HG03575 (cell line): ENCODE results near the gene ATP2C1.
A peak's percentile ranks its signal among the peaks of the same experiment; 100 is the strongest.

Source experiments
- ATAC-seq: cut with Tn5 transposase; IDR thresholded peaks from one replicate; pipeline ENCODE4 v1.9.1; 2021; ENCODE audit not compliant: unreplicated experiment, insufficient number of reproducible peaks, low FRiP score; ENCODE audit errors: extremely low read depth

Gene ATP2C1

DNA sequence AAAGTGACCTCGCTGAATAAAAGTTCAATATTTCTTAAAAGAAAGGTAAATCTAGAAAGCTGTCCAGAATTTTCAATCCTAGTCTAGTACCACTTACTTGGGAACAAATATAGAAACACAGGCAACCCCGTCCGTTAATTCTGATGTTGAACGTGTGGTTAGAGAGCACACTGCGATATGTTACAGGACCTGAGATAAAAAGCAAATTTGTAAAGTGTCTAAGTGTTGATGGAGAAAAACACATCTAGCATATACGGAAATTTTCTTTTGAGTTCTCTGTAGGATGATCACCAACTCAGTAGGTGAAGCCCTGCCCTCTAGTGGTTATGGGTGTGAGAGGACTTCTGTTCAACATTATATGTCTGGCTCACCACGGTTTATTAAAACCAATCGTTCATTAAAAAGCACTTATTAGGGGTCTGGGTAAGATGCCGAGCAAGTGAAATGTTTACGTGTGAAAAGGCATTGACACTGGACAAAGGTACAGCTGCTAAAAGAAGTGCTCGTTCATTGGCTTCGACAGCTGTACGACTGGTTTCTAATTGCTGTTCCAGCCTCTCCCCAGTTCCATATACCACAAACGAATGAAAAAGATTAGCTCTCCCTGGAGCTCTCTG, 1.0 kb upstream of the ATP2C1 start:
- peak; percentile 36 for ATAC-seq

DNA sequence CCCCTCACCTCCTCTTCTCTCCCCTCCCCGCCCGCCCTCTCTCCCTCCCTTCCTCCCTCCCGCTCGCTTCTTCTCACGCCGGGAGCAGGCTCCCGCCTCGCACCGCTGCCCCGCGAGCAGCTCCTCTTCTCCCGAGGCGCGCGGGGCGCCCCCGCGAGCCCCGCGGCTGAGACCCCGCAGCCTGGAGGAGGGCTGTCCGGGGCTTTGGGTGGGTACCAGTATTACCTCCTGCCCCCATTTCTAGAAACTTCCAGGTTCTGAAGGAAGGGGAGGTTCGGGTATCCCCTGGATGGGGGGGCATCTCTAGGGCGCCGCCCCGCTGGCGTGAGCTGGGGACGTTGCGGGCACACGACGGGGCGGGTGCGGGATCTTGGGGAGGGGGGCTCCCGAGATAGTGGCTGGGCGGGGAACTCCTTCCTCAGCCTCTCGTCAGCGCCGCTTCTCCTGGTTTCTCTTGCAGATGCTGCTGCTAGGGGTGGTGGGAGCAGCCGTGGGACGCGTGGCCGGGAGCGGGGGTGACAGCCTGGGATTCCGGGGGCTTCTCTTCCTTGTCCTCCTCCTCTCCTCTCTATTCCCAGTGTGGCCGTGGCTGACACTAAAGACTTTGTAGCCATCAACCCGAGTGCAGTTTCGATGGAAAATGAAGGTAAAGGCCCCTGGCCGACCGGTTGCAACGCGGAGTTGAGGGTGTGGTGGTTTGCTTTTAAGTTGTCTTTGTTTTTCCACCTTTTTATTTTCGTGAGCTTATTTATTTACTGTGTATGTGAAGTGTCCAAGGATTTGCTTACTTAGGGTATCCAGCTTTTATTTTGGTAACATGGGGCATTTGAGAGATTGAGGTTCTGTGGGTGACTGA, 474 bp downstream of the ATP2C1 start:
- ATAC-seq = no peak

DNA sequence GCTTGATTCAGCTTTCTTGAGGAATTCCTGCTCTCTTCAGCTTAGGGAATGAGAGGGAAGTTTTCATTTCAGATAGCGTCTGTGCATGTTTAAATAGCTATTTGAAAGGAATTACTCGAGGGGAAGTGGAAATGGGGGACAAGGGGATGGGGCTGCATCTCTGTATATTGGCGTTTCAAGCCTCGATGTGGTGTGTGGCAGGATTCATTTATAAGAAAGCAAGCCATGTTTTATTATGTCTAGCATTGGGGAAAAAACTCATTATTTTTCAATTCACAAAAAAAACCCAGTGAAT, 1.0 kb downstream of the ATP2C1 start:
- ATAC-seq = no peak

- ATAC-seq = no peak
Measured at GRCh38 chr3:130895690-130896488, 2.0 kb downstream of the ATP2C1 start.

DNA sequence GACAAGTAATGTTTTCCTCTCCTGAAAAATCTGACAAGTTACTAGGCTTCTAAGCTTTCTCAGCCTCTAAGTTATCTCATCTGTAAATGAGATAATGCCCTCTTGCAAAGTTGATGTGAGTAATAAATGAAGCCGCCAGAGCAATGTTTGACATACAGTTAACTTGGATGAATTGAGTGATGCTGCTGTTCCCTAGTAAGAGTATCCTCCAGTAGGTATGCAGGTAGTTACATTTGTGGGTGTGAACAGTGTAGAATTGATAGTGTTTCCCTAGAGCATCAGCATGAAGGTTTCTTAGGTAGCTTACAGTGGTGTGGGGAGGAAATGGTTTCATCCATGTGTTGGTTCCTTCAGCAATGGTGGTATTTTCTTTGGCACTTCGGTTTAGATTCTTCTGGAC, 3.4 kb downstream of the ATP2C1 start:
- ATAC-seq = no peak

GRCh38 chr3:130900959-130901358, 7.1 kb downstream of the ATP2C1 start:
- ATAC-seq = no peak

DNA sequence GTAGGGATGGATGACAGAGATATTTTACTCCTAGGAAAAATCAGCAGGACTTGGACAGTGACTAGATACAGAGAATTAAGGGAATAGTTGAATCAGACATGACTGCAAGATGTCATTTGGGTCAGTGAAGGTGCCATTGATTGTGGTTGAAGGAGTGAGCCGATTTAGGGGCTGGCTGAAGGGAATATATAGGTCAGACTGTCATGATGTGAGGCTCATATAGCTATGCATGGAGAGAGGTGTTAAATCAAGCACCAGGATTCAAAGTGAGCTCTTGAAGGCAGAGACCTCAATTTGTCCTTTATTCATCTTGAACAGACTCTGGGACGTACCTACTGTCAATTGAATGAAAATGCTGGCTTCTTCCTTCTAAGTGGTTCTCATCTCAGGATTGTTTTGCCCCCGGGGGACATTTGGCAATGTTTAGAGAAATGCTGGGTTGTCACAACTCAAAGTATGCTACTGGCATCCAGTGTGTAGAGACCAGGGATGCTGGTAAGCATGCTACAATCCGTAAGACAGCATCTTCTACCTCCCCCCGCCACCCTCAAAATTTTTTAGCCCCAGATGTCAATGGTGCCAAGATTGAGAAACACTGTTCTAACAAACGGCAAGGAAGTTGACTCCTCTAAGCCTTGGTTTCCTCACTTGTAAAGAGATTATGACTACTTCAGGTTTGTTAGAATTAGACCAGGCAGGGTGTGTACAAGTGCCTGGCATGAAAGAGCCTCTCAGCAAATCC, 7.8 kb downstream of the ATP2C1 start:
- ATAC-seq = no peak

DNA sequence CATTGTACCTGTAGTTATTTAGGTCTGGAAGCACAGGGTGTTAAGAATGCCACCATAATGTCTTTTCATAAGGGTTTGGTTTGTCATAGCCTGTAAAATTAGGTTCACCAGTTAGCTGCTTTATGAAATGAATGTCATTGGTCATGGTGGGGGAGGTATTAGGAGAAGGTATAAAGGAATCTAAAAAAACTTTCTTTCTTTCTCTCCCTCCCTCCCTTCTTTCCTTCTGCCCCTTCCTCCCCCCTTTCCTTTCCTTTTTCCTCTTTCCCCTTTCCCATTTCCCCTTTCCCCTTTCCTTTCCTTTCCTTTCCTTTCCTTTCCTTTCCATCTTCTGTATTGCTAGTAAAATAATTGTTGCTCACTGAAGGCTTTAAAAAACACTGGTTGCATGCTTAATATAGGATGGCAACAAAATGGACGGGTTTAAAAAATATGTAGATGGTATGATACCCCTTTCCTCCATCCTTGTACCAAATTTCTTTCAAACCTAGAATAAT, 9.6 kb downstream of the ATP2C1 start:
- ATAC-seq = no peak

GRCh38 chr3:130904491-130904890, 10.6 kb downstream of the ATP2C1 start:
- no peak for ATAC-seq

- ATAC-seq = no peak
Measured at GRCh38 chr3:130905551-130905950, 11.7 kb downstream of the ATP2C1 start.

GRCh38 chr3:130906374-130906995, 12.6 kb downstream of the ATP2C1 start:
- ATAC-seq = no peak

GRCh38 chr3:130907500-130907899, 13.6 kb downstream of the ATP2C1 start:
- no peak for ATAC-seq

DNA sequence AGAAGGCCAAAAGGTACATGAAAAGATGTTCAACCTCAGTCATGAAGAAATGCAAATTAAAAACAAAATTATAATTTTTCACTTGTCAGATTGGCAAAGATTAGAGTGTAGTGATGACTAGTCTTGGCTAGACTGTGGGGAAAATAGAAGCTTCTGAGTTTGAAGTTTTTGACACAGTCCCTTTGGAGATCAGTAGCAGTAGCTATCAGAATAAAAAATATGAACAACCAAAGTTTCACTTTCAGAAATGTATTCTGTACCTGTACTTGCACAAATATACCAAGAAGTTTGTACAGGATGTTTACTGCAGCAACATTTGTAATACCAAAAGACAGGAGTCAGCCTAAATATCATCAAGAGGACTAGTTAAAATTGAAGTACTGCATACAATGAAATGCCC, 14.1 kb downstream of the ATP2C1 start:
- no peak for ATAC-seq

- no peak for ATAC-seq
Measured at GRCh38 chr3:130915567-130916292, 21.8 kb downstream of the ATP2C1 start.

DNA sequence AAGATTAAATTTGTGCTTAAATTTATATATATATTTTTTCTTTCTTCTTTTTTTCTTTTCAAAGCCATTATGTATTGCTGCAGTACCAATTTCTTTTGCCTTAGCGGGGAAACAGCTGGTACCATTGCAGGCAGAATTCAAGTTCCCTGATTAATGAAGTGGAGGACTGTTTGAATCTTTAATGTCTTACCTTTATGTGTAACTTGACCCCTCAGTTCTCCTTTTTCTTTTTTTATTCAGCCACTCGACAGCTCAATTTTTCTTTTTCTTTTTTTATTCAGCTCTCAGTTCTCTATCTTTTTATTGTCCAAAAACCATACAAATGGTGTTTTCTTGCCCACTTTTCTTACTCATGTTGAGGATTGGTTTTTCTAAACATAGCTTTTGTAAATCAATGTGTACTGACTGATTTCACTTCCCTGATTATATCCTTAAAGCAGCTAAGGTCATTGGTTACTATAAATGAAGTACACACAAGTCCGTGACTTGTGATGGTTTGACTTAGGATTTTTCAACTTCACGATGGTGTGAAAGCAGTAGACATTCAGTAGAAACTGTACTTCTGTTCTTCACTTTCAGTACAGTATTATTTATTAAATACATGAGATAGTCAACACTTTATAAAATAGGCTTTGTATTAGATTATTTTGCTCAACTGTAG, 22.8 kb downstream of the ATP2C1 start:
- peak; percentile 67 for ATAC-seq

DNA sequence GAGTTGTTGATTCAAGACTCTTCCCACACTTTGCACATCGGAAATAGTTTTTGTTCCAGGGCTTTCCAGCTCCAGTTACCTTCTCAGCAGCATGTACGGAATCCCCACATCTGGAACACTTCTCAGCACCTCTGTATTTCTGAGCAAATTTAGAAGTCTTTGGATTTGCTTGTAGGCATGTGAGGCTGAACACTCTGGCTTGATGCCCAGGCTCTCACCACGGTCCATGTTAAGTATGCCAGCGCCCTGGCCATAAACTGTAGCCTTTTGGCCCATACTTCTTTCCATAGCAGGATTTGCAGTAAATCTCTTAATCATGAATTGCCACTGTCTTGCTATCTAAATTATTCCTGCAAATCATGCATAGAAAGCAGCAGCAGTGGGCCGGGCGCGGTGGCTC, 24.4 kb downstream of the ATP2C1 start:
- no peak for ATAC-seq

DNA sequence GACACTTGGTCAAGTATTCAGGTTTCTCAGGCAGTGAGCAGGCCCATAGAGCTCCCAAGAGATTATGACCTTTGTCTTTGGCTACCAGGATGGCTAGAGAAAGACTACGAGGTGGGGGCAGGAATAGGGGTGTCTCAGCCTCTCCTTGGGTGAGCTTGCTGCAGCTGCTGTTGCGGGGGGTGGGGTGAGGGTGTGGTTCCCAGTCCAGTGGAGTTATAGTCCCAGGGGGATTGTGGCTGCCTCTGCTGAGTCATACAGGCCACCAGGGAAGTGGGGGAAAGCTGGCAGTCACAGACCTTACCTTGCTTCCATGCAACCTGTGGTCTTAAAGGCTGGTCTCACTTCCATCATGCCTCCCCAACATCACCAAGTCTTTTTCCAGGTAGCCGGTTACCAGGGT, 31.7 kb downstream of the ATP2C1 start:
- ATAC-seq = no peak

GRCh38 chr3:130926504-130926903, 32.6 kb downstream of the ATP2C1 start:
- ATAC-seq = no peak
